HL-60 (cell line): ENCODE data around the gene COL2A1.

Source experiments
- DNase-seq, 2 experiments: peaks; one replicate each; pipeline ENCODE4 v3.0.0-alpha.2; 2010 to 2020; ENCODE audit warnings: low read depth in 1 of 2, low spot score in 1 of 2
- H3K27ac ChIP-seq: fragments of 250-450 bp; sonication (Bioruptor Pico); replicated peaks from 2 replicates; pipeline ENCODE4 v1.5.1; 2020; ENCODE audit warnings: mild to moderate bottlenecking, moderate library complexity
- H3K27me3 ChIP-seq: fragments of 250-450 bp; sonication (Bioruptor Pico); 2 replicates; pipeline ENCODE4 v1.5.1; 2021; ENCODE audit warnings: mild to moderate bottlenecking, moderate library complexity; ENCODE audit not compliant: insufficient read depth, poor library complexity, severe bottlenecking
- H3K4me3 ChIP-seq: replicated peaks from 2 replicates; pipeline ENCODE4 v1.5.1; 2011; ENCODE audit warnings: mild to moderate bottlenecking, control low read depth, low read length; ENCODE audit not compliant: insufficient read depth
- CTCF ChIP-seq: IDR thresholded peaks from one replicate; pipeline ENCODE4 v1.5.1; 2011; ENCODE audit warnings: low read length, control low read depth, inconsistent platforms; ENCODE audit not compliant: insufficient read depth
- GABPA ChIP-seq: IDR thresholded peaks from 2 replicates; pipeline ENCODE4 v1.6.1; 2012; ENCODE audit warnings: low read depth
- POLR2AphosphoS5 ChIP-seq: IDR thresholded peaks from 2 replicates; pipeline ENCODE4 v1.6.1; 2012; ENCODE audit warnings: low read depth
- REST ChIP-seq: IDR thresholded peaks from 2 replicates; pipeline ENCODE4 v1.6.1; 2012; ENCODE audit warnings: low read depth; ENCODE audit not compliant: insufficient replicate concordance
- SPI1 ChIP-seq: IDR thresholded peaks from 2 replicates; pipeline ENCODE4 v1.6.1; 2012; ENCODE audit warnings: low read depth, mild to moderate bottlenecking, borderline replicate concordance

Gene COL2A1

GRCh38 chr12:47970843-47971242 lies 33.4 kb downstream of the COL2A1 start:
- H3K4me3 ChIP-seq, result no peak overlapping the region
- DNase-seq, result no peak
- no peaks in the 10 kb centered on the region for H3K27me3 ChIP-seq
- no peak overlapping the region for H3K27ac ChIP-seq
- TF ChIP-seq POLR2AphosphoS5 (no peak), REST (no peak), CTCF (no peak), GABPA (no peak), SPI1 (no peak)

- TF ChIP-seq POLR2AphosphoS5 (no peak), CTCF (no peak), REST (no peak), GABPA (no peak), SPI1 (no peak)
- Histone ChIP-seq H3K4me3 (no peak overlapping the region), H3K27me3 (no peaks in the 10 kb centered on the region), H3K27ac (no peak overlapping the region)
- DNase-seq, result no peak
These were observed 34.4 kb downstream of the COL2A1 start for GRCh38 chr12:47969845-47970244.

GRCh38 chr12:47967461-47968321 lies 36.6 kb downstream of the COL2A1 start:
- DNase-seq, result no peak
- Histone ChIP-seq H3K27me3 (no peaks in the 10 kb centered on the region), H3K27ac (no peak overlapping the region), H3K4me3 (no peak overlapping the region)
- no peak for TF ChIP-seq REST
- TF ChIP-seq CTCF, result no peak
- no peak for TF ChIP-seq POLR2AphosphoS5
- no peak for TF ChIP-seq GABPA
- no peak for TF ChIP-seq SPI1
